ENCODE results near the gene IL16.

GRCh38 chr15:81183439-81183775 lies 13.3 kb upstream of the IL16 start:
- TF ChIP-seq EZH2 (IDR thresholded peaks at IDR 0.05) = no peak
- TF ChIP-seq POLR2AphosphoS5 (IDR thresholded peaks at IDR 0.05; ENCODE audit: borderline replicate concordance, low read depth, low read length) = no peak

Data from SK-N-MC (cell line).